ENCODE results near the gene CRACR2B. TPM values are rescaled to one million over a fixed set of nuclear protein-coding genes. Genes with fewer than 3 reads are reported as not detected.

CRACR2B gene
- total and polyA plus RNA-seq, 2 donors from 2014 or later, result 16.5 to 22.6 TPM

GRCh38 chr11:800473-800872 lies 27.2 kb upstream of the CRACR2B start:
- no peak overlapping the region for H3K27ac ChIP-seq (ENCODE audit: low read depth in 2 of 2, low read length in 2 of 2)
- intact Hi-C loops (cut with DNase I), result no loop called here
- TF ChIP-seq CTCF (IDR thresholded peaks at IDR 0.05; ENCODE audit: borderline replicate concordance, extremely low read depth, insufficient read depth), result no peak
- H3K4me1 ChIP-seq (ENCODE audit: control insufficient read depth in 2 of 3, insufficient read depth in 2 of 3, low read depth in 1 of 3, low read length in 3 of 3), result peaks cover 0 to 26% (median 12%) of the 10 kb centered on the region in 3 donors
- no peak overlapping the region for H3K9ac ChIP-seq (ENCODE audit: low read length in 3 of 3)
- H3K4me3 ChIP-seq (ENCODE audit: low read length in 3 of 3), result no peak overlapping the region
- DNase-seq, result no peak
- H3K27me3 ChIP-seq (ENCODE audit: control insufficient read depth, insufficient read depth, low read length), result no peaks in the 10 kb centered on the region
- H3K9me3 ChIP-seq (ENCODE audit: control insufficient read depth in 2 of 3, insufficient read depth in 1 of 3, low read length in 3 of 3), result no peaks in the 10 kb centered on the region
- no peak for FAIRE-seq
- H3K36me3 ChIP-seq (ENCODE audit: control insufficient read depth in 2 of 3, insufficient read depth in 3 of 3, low read length in 3 of 3), result no peaks in the 10 kb centered on the region

- Histone ChIP-seq H3K27ac (ENCODE audit: low read depth in 2 of 2, low read length in 2 of 2) (no peak overlapping the region), H3K36me3 (ENCODE audit: control insufficient read depth in 2 of 3, insufficient read depth in 3 of 3, low read length in 3 of 3) (no peaks in the 10 kb centered on the region), H3K27me3 (ENCODE audit: control insufficient read depth, insufficient read depth, low read length) (no peaks in the 10 kb centered on the region), H3K4me3 (ENCODE audit: low read length in 3 of 3) (no peak overlapping the region), H3K9me3 (ENCODE audit: control insufficient read depth in 2 of 3, insufficient read depth in 1 of 3, low read length in 3 of 3) (no peaks in the 10 kb centered on the region), H3K9ac (ENCODE audit: low read length in 3 of 3) (no peak overlapping the region), H3K4me1 (ENCODE audit: control insufficient read depth in 2 of 3, insufficient read depth in 2 of 3, low read depth in 1 of 3, low read length in 3 of 3) (peaks cover 0 to 23% (median 12%) of the 10 kb centered on the region in 3 donors)
- intact Hi-C loops (cut with DNase I), result no loop called here
- no peak for TF ChIP-seq CTCF (IDR thresholded peaks at IDR 0.05; ENCODE audit: borderline replicate concordance, extremely low read depth, insufficient read depth)
- no peak for DNase-seq
- FAIRE-seq, result no peak
Measured at GRCh38 chr11:801097-801780, 26.5 kb upstream of the CRACR2B start.

- Histone ChIP-seq H3K9ac (ENCODE audit: low read length in 3 of 3) (no peak overlapping the region), H3K4me3 (ENCODE audit: low read length in 3 of 3) (no peak overlapping the region), H3K4me1 (ENCODE audit: control insufficient read depth in 2 of 3, insufficient read depth in 2 of 3, low read depth in 1 of 3, low read length in 3 of 3) (peaks cover 0 to 14% (median 4%) of the 10 kb centered on the region in 3 donors), H3K9me3 (ENCODE audit: control insufficient read depth in 2 of 3, insufficient read depth in 1 of 3, low read length in 3 of 3) (no peaks in the 10 kb centered on the region), H3K36me3 (ENCODE audit: control insufficient read depth in 2 of 3, insufficient read depth in 3 of 3, low read length in 3 of 3) (no peaks in the 10 kb centered on the region), H3K27me3 (ENCODE audit: control insufficient read depth, insufficient read depth, low read length) (no peaks in the 10 kb centered on the region), H3K27ac (ENCODE audit: low read depth in 2 of 2, low read length in 2 of 2) (no peak overlapping the region)
- intact Hi-C loops (cut with DNase I), result no loop called here
- FAIRE-seq, result no peak
- DNase-seq, result no peak
- no peak for TF ChIP-seq CTCF (IDR thresholded peaks at IDR 0.05; ENCODE audit: borderline replicate concordance, extremely low read depth, insufficient read depth)
Measured at GRCh38 chr11:802018-802617, 25.6 kb upstream of the CRACR2B start.

Measured in kidney (tissue), 14 donors.